Loucy (cell line): ENCODE measurements around the gene CDH5.

ENCODE experiments used
- H2AFZ ChIP-seq: fragments of 200-600 bp; sonication (generic); 2 replicates; pipeline ENCODE4 v1.6.0; 2016; ENCODE audit warnings: antibody characterized with exemption, mild to moderate bottlenecking, low read length, moderate library complexity
- H3F3A ChIP-seq: fragments of 200-600 bp; 2 replicates; pipeline ENCODE4 v1.6.0; 2016; ENCODE audit warnings: antibody characterized with exemption, low read depth, mild to moderate bottlenecking
- H3K27me3 ChIP-seq: fragments of 200-600 bp; sonication (generic); 2 replicates; pipeline ENCODE4 v1.6.1; 2014; ENCODE audit warnings: low read length, mild to moderate bottlenecking; ENCODE audit not compliant: insufficient read depth, poor library complexity, severe bottlenecking
- H3K36me3 ChIP-seq: fragments of 200-600 bp; sonication (generic); 2 replicates; pipeline ENCODE4 v1.6.1; 2016; ENCODE audit warnings: low read length; ENCODE audit not compliant: insufficient read depth
- H3K4me1 ChIP-seq: fragments of 200-600 bp; sonication (generic); 2 replicates; pipeline ENCODE4 v1.5.1; 2014; ENCODE audit warnings: low read length, mild to moderate bottlenecking; ENCODE audit not compliant: insufficient read depth, poor library complexity, severe bottlenecking
- H3K4me2 ChIP-seq: fragments of 200-600 bp; sonication (generic); 2 replicates; pipeline ENCODE4 v1.6.0; 2014; ENCODE audit warnings: antibody characterized with exemption, low read length, low read depth, mild to moderate bottlenecking; ENCODE audit not compliant: poor library complexity, severe bottlenecking
- H3K4me3 ChIP-seq: fragments of 200-600 bp; sonication (generic); 2 replicates; pipeline ENCODE4 v1.5.1; 2014; ENCODE audit warnings: low read length, mild to moderate bottlenecking, mixed read lengths; ENCODE audit not compliant: poor library complexity, severe bottlenecking
- H3K79me2 ChIP-seq: fragments of 200-600 bp; sonication (generic); 2 replicates; pipeline ENCODE4 v1.6.1; 2014; ENCODE audit warnings: low read length; ENCODE audit not compliant: insufficient read depth
- H3K9ac ChIP-seq: fragments of 200-600 bp; sonication (generic); 2 replicates; pipeline ENCODE4 v1.6.0; 2014; ENCODE audit warnings: mild to moderate bottlenecking, low read depth, low read length, moderate library complexity; ENCODE audit not compliant: poor library complexity, severe bottlenecking
- H3K9me2 ChIP-seq: fragments of 200-600 bp; sonication (generic); replicated peaks from 2 replicates; pipeline ENCODE4 v1.6.1; 2016; ENCODE audit warnings: low read depth, low read length, mixed read lengths
- H3K9me3 ChIP-seq: fragments of 200-600 bp; sonication (generic); 2 replicates; pipeline ENCODE4 v1.6.1; 2014; ENCODE audit warnings: mild to moderate bottlenecking, antibody characterized with exemption, low read length, low read depth; ENCODE audit not compliant: insufficient read depth
- H4K20me1 ChIP-seq: fragments of 200-600 bp; sonication (generic); 2 replicates; pipeline ENCODE4 v1.6.0; 2014; ENCODE audit warnings: antibody characterized with exemption, low read length, mild to moderate bottlenecking; ENCODE audit not compliant: insufficient read depth, poor library complexity, severe bottlenecking
- CTCF ChIP-seq: fragments of 200-600 bp; sonication (generic); conservative IDR thresholded peaks from 2 replicates; pipeline ENCODE4 v1.5.1; 2014; ENCODE audit warnings: mild to moderate bottlenecking, antibody characterized with exemption, low read length
- EZH2phosphoT487 ChIP-seq: fragments of 200-600 bp; IDR thresholded peaks from 2 replicates; pipeline ENCODE4 v1.6.1; 2018; ENCODE audit warnings: antibody characterized with exemption, mild to moderate bottlenecking, moderate library complexity, borderline replicate concordance

Gene CDH5

GRCh38 chr16:66381585-66382170 lies 15.2 kb downstream of the CDH5 start:
- Histone ChIP-seq H3K9me3 (no peaks in the 10 kb centered on the region), H3K79me2 (no peaks in the 10 kb centered on the region), H3K4me3 (no peak overlapping the region), H3K9me2 (no peaks in the 10 kb centered on the region), H4K20me1 (no peaks in the 10 kb centered on the region), H3K9ac (no peak overlapping the region), H3K27me3 (no peaks in the 10 kb centered on the region), H3K36me3 (no peaks in the 10 kb centered on the region), H3F3A (no peaks in the 10 kb centered on the region), H2AFZ (no peak overlapping the region), H3K4me2 (no peak overlapping the region), H3K4me1 (no peaks in the 10 kb centered on the region)
- TF ChIP-seq CTCF (no peak), EZH2phosphoT487 (no peak)

- no peaks in the 10 kb centered on the region for H3K9me3 ChIP-seq
- no peaks in the 10 kb centered on the region for H3F3A ChIP-seq
- H3K9ac ChIP-seq: no peak overlapping the region
- no peak overlapping the region for H3K4me3 ChIP-seq
- no peaks in the 10 kb centered on the region for H3K36me3 ChIP-seq
- no peaks in the 10 kb centered on the region for H4K20me1 ChIP-seq
- no peak overlapping the region for H3K4me2 ChIP-seq
- H3K79me2 ChIP-seq: no peaks in the 10 kb centered on the region
- no peaks in the 10 kb centered on the region for H3K4me1 ChIP-seq
- no peaks in the 10 kb centered on the region for H3K9me2 ChIP-seq
- no peaks in the 10 kb centered on the region for H3K27me3 ChIP-seq
- TF ChIP-seq CTCF: no peak
- TF ChIP-seq EZH2phosphoT487: no peak
- H2AFZ ChIP-seq: no peak overlapping the region
These were observed 15.9 kb downstream of the CDH5 start for GRCh38 chr16:66382171-66382965.

GRCh38 chr16:66382966-66383299 lies 16.4 kb downstream of the CDH5 start:
- TF ChIP-seq CTCF (no peak), EZH2phosphoT487 (no peak)
- Histone ChIP-seq H3K9me3 (no peaks in the 10 kb centered on the region), H3K4me1 (no peaks in the 10 kb centered on the region), H3K9me2 (no peaks in the 10 kb centered on the region), H2AFZ (no peak overlapping the region), H3F3A (no peaks in the 10 kb centered on the region), H3K27me3 (no peaks in the 10 kb centered on the region), H4K20me1 (no peaks in the 10 kb centered on the region), H3K9ac (no peak overlapping the region), H3K4me3 (no peak overlapping the region), H3K36me3 (no peaks in the 10 kb centered on the region), H3K79me2 (no peaks in the 10 kb centered on the region), H3K4me2 (no peak overlapping the region)
